ENCODE data around the gene SESN1. TPM values are rescaled to one million over a fixed set of nuclear protein-coding genes. Genes with fewer than 3 reads are reported as not detected.

Gene SESN1
- total RNA-seq, 1 donor from 2014 or later = 28.9 TPM

DNA sequence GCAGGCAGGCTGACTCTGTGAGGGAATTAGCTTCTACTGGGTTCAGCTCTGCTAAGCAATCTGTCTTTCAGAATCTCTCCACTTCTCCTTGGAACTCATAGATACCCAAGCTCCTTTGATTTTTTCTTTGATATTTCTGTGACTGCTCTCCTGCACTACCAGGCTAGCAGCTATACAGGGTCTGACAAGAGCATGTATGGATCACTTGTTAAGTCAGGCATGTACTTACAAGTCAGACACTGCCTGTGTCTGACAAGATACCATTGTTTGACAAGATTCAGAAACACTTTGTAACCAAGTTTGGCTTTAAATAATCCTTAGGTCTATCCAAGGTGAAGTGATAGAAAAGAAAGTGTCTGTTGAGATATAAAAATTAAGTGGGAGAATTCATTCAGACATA is 79.5 kb downstream of the SESN1 start:
- no peaks in the 10 kb centered on the region for H3K36me3 Mint-ChIP-seq
- DNase-seq (ENCODE audit: low spot score in 2 of 2, unreplicated experiment in 2 of 2) = no peak
- TF ChIP-seq, protein P1, sequence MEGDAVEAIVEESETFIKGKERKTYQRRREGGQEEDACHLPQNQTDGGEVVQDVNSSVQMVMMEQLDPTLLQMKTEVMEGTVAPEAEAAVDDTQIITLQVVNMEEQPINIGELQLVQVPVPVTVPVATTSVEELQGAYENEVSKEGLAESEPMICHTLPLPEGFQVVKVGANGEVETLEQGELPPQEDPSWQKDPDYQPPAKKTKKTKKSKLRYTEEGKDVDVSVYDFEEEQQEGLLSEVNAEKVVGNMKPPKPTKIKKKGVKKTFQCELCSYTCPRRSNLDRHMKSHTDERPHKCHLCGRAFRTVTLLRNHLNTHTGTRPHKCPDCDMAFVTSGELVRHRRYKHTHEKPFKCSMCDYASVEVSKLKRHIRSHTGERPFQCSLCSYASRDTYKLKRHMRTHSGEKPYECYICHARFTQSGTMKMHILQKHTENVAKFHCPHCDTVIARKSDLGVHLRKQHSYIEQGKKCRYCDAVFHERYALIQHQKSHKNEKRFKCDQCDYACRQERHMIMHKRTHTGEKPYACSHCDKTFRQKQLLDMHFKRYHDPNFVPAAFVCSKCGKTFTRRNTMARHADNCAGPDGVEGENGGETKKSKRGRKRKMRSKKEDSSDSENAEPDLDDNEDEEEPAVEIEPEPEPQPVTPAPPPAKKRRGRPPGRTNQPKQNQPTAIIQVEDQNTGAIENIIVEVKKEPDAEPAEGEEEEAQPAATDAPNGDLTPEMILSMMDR (IDR thresholded peaks at IDR 0.05; ENCODE audit: unreplicated experiment) = no peak
- peaks cover 43% of the 10 kb centered on the region for H3K4me1 Mint-ChIP-seq
- H3K9me3 Mint-ChIP-seq = no peaks in the 10 kb centered on the region
- no peak overlapping the region for H3K4me3 Mint-ChIP-seq
- peak overlapping the region; percentile 55 for H3K27ac Mint-ChIP-seq
- no peaks in the 10 kb centered on the region for H3K27me3 Mint-ChIP-seq (ENCODE audit: low read depth)

DNA sequence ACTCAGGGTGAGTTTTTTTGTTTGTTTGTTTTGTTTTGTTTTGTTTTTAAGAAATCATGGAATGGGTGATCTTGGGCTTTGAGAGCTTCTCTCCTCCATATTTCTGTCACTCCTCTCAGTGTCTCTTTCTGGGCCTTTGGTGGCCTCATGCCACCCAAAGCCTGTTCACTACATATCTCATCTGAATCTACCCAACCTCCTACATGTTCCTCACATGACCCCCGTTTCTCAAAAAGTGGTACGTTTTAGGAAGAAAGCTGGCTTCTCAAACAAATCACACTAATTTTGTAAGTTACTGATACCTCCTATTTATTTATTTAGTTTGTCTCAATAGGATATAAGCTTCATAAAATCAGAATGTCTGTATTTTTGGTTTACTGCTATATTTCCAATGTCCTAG is 80.0 kb downstream of the SESN1 start:
- DNase-seq (ENCODE audit: low spot score in 2 of 2, unreplicated experiment in 2 of 2) = no peak
- TF ChIP-seq, protein P1 (IDR thresholded peaks at IDR 0.05; ENCODE audit: unreplicated experiment) = no peak
- Mint-ChIP-seq H3K9me3 (no peaks in the 10 kb centered on the region), H3K4me3 (no peak overlapping the region), H3K27ac (peak overlapping the region; percentile 79), H3K4me1 (peaks cover 46% of the 10 kb centered on the region), H3K36me3 (no peaks in the 10 kb centered on the region), H3K27me3 (ENCODE audit: low read depth) (no peaks in the 10 kb centered on the region)

- Mint-ChIP-seq H3K4me1 (peaks cover 42% of the 10 kb centered on the region), H3K9me3 (no peaks in the 10 kb centered on the region), H3K27ac (peak overlapping the region; percentile 71), H3K4me3 (no peak overlapping the region), H3K27me3 (ENCODE audit: low read depth) (no peaks in the 10 kb centered on the region), H3K36me3 (no peaks in the 10 kb centered on the region)
- TF ChIP-seq, protein P1 (IDR thresholded peaks at IDR 0.05; ENCODE audit: unreplicated experiment) = no peak
- DNase-seq (ENCODE audit: low spot score in 2 of 2, unreplicated experiment in 2 of 2) = no peak
Measured at GRCh38 chr6:109013656-109014305, 80.9 kb downstream of the SESN1 start.

DNA sequence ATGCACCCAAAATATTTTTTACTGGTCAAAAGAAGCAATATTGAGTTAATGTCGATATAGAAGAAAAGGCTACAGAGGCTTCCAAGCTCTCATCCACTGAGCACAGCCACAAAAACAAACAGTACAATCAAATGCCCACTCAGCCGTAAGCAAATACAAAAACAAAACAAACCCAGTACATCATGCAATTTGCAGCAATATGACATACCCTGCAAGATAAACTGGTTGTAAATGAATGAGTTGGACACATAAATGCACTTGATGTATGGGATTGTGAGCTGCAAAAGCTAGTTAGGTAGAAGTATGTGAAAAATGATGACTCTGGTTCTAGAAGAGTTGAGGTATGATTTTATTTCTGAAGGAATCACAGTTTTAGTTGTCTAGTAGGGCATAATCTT is 83.9 kb downstream of the SESN1 start:
- DNase-seq (ENCODE audit: low spot score in 2 of 2, unreplicated experiment in 2 of 2) = no peak
- TF ChIP-seq, protein P1 (IDR thresholded peaks at IDR 0.05; ENCODE audit: unreplicated experiment) = no peak
- no peaks in the 10 kb centered on the region for H3K9me3 Mint-ChIP-seq
- H3K4me1 Mint-ChIP-seq = peaks cover 57% of the 10 kb centered on the region
- peak overlapping the region; percentile 23 for H3K4me3 Mint-ChIP-seq
- H3K27me3 Mint-ChIP-seq (ENCODE audit: low read depth) = no peaks in the 10 kb centered on the region
- no peak overlapping the region for H3K27ac Mint-ChIP-seq
- no peaks in the 10 kb centered on the region for H3K36me3 Mint-ChIP-seq

GRCh38 chr6:109009962-109010704 is 84.5 kb downstream of the SESN1 start:
- H3K36me3 Mint-ChIP-seq = no peaks in the 10 kb centered on the region

More at GRCh38 chr6:109009962-109010704, 84.5 kb downstream of the SESN1 start:
- Mint-ChIP-seq H3K27ac (peak overlapping the region; percentile 98), H3K27me3 (ENCODE audit: low read depth) (no peaks in the 10 kb centered on the region), H3K4me3 (peak overlapping the region; percentile 95), H3K4me1 (peaks cover 52% of the 10 kb centered on the region), H3K9me3 (no peaks in the 10 kb centered on the region)
- DNase-seq (ENCODE audit: low spot score in 2 of 2, unreplicated experiment in 2 of 2) = no peak
- TF ChIP-seq, protein P1 (IDR thresholded peaks at IDR 0.05; ENCODE audit: unreplicated experiment) = no peak
